ENCODE data around the gene SDK1. TPM values are rescaled to one million over a fixed set of nuclear protein-coding genes. Genes with fewer than 3 reads are reported as not detected.
A peak's percentile ranks its signal among the peaks of the same experiment; 100 is the strongest.

The SDK1 gene
- total RNA-seq, 1 donor from 2014 or later = 0.26 TPM

- DNase-seq (ENCODE audit: low read depth) = no peak
- Histone ChIP-seq H3K27me3 (ENCODE audit: control insufficient read depth, insufficient read depth, low read length) (no peaks in the 10 kb centered on the region), H3K4me3 (ENCODE audit: low read depth, low read length) (no peak overlapping the region), H3K36me3 (ENCODE audit: control insufficient read depth, insufficient read depth, low read length) (no peaks in the 10 kb centered on the region)
- FAIRE-seq = no peak
- TF ChIP-seq, protein P1, sequence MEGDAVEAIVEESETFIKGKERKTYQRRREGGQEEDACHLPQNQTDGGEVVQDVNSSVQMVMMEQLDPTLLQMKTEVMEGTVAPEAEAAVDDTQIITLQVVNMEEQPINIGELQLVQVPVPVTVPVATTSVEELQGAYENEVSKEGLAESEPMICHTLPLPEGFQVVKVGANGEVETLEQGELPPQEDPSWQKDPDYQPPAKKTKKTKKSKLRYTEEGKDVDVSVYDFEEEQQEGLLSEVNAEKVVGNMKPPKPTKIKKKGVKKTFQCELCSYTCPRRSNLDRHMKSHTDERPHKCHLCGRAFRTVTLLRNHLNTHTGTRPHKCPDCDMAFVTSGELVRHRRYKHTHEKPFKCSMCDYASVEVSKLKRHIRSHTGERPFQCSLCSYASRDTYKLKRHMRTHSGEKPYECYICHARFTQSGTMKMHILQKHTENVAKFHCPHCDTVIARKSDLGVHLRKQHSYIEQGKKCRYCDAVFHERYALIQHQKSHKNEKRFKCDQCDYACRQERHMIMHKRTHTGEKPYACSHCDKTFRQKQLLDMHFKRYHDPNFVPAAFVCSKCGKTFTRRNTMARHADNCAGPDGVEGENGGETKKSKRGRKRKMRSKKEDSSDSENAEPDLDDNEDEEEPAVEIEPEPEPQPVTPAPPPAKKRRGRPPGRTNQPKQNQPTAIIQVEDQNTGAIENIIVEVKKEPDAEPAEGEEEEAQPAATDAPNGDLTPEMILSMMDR (IDR thresholded peaks at IDR 0.05; ENCODE audit: insufficient read depth, low read length, severe bottlenecking) = no peak
These were observed 200.6 kb downstream of the SDK1 start for GRCh38 chr7:3501671-3502070.

GRCh38 chr7:3504384-3504783 is 203.3 kb downstream of the SDK1 start:
- H3K36me3 ChIP-seq (ENCODE audit: control insufficient read depth, insufficient read depth, low read length) = no peaks in the 10 kb centered on the region
- FAIRE-seq = no peak

GRCh38 chr7:3510101-3511020 is 209.3 kb downstream of the SDK1 start:
- no peak for FAIRE-seq
- TF ChIP-seq, protein P1 (IDR thresholded peaks at IDR 0.05; ENCODE audit: insufficient read depth, low read length, severe bottlenecking) = no peak

More at GRCh38 chr7:3504384-3504783, 203.3 kb downstream of the SDK1 start:
- H3K4me3 ChIP-seq (ENCODE audit: low read depth, low read length) = no peak overlapping the region
- no peaks in the 10 kb centered on the region for H3K27me3 ChIP-seq (ENCODE audit: control insufficient read depth, insufficient read depth, low read length)
- DNase-seq (ENCODE audit: low read depth) = no peak
- TF ChIP-seq, protein P1 (IDR thresholded peaks at IDR 0.05; ENCODE audit: insufficient read depth, low read length, severe bottlenecking) = no peak

GRCh38 chr7:3517344-3517743 is 216.3 kb downstream of the SDK1 start:
- no peak overlapping the region for H3K4me3 ChIP-seq (ENCODE audit: low read depth, low read length)
- FAIRE-seq (no peak), DNase-seq (ENCODE audit: low read depth) (no peak)

More at GRCh38 chr7:3510101-3511020, 209.3 kb downstream of the SDK1 start:
- no peak for DNase-seq (ENCODE audit: low read depth)
- H3K4me3 ChIP-seq (ENCODE audit: low read depth, low read length) = no peak overlapping the region
- H3K27me3 ChIP-seq (ENCODE audit: control insufficient read depth, insufficient read depth, low read length) = no peaks in the 10 kb centered on the region
- H3K36me3 ChIP-seq (ENCODE audit: control insufficient read depth, insufficient read depth, low read length) = no peaks in the 10 kb centered on the region

GRCh38 chr7:3518546-3518945 is 217.5 kb downstream of the SDK1 start:
- no peak overlapping the region for H3K4me3 ChIP-seq (ENCODE audit: low read depth, low read length)
- peak; percentile 13 for DNase-seq (ENCODE audit: low read depth)
- TF ChIP-seq, protein P1 (IDR thresholded peaks at IDR 0.05; ENCODE audit: insufficient read depth, low read length, severe bottlenecking) = no peak
- no peak for FAIRE-seq
- no peaks in the 10 kb centered on the region for H3K36me3 ChIP-seq (ENCODE audit: control insufficient read depth, insufficient read depth, low read length)
- H3K27me3 ChIP-seq (ENCODE audit: control insufficient read depth, insufficient read depth, low read length) = no peaks in the 10 kb centered on the region

More at GRCh38 chr7:3517344-3517743, 216.3 kb downstream of the SDK1 start:
- H3K36me3 ChIP-seq (ENCODE audit: control insufficient read depth, insufficient read depth, low read length) = no peaks in the 10 kb centered on the region
- TF ChIP-seq, protein P1 (IDR thresholded peaks at IDR 0.05; ENCODE audit: insufficient read depth, low read length, severe bottlenecking) = no peak
- no peaks in the 10 kb centered on the region for H3K27me3 ChIP-seq (ENCODE audit: control insufficient read depth, insufficient read depth, low read length)
